Testis (tissue), 2 donors: Measurements from ENCODE around the gene CDK18.

Source experiments
- CTCF ChIP-seq, 3 experiments: fragments of 450-650 bp in 2 of 3; fragments of 200-600 bp in 1 of 3; sonication (generic) in 1 of 3; IDR thresholded peaks; one replicate each; pipeline ENCODE4 v1.5.1; 2016 to 2019; ENCODE audit warnings: antibody characterized with exemption in 3 of 3, mild to moderate bottlenecking in 2 of 3, moderate library complexity in 1 of 3
- POLR2A ChIP-seq: fragments of 450-650 bp; IDR thresholded peaks from one replicate; pipeline ENCODE4 v1.6.1; 2017; ENCODE audit warnings: antibody characterized with exemption, mild to moderate bottlenecking, moderate library complexity

- TF ChIP-seq CTCF (IDR thresholded peaks at IDR 0.05): no peak
- TF ChIP-seq POLR2A: no peak
Observed at GRCh38 chr1:205542367-205542766, 37.9 kb downstream of the CDK18 start.
